ENCODE measurements around the gene KLHDC3. TPM values are rescaled to one million over a fixed set of nuclear protein-coding genes. Genes with fewer than 3 reads are reported as not detected.

Gene KLHDC3
- total and polyA plus RNA-seq, 2 of the 13 experiments (the other 11 are each of a cell fraction or from before 2014, with no cell fraction given), result 78.3 to 91.5 TPM

DNA sequence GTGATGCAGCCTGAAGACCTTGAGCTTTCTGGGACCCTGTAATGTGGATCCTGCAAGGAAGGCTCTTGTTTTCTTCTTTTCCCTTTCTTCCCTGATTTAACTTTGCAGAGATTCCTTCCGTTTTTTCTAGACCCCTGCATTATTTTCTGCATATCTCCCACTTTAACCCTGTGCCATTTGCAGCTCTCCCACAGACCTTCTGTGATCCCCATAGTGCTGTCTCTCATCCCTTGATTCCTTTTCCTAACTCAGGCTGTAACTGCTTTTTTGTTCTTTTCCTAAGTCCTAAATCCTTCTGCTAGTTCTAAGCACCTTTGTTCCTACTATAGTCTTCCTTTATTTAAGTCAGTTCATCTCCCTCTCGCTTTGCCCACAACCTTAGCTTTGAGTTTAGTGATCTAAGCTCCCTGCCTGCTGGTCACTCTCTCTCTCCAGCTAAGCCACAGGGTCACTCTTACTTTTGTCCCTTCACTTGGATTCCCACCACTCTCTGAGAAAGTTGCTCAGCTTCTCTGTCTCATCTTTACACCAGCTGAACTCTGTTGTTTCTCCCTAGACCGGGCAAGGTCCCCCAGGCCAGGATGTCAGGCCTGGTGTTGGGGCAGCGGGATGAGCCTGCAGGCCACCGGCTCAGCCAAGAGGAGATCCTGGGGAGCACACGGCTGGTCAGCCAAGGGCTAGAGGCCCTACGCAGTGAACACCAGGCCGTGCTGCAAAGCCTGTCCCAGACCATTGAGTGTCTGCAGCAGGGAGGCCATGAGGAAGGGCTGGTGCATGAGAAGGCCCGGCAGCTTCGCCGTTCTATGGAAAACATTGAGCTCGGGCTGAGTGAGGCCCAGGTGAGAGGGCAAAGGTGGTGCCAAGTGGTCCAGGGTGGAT lies 46.9 kb downstream of the KLHDC3 start (continued):
- TF ChIP-seq, protein P1, sequence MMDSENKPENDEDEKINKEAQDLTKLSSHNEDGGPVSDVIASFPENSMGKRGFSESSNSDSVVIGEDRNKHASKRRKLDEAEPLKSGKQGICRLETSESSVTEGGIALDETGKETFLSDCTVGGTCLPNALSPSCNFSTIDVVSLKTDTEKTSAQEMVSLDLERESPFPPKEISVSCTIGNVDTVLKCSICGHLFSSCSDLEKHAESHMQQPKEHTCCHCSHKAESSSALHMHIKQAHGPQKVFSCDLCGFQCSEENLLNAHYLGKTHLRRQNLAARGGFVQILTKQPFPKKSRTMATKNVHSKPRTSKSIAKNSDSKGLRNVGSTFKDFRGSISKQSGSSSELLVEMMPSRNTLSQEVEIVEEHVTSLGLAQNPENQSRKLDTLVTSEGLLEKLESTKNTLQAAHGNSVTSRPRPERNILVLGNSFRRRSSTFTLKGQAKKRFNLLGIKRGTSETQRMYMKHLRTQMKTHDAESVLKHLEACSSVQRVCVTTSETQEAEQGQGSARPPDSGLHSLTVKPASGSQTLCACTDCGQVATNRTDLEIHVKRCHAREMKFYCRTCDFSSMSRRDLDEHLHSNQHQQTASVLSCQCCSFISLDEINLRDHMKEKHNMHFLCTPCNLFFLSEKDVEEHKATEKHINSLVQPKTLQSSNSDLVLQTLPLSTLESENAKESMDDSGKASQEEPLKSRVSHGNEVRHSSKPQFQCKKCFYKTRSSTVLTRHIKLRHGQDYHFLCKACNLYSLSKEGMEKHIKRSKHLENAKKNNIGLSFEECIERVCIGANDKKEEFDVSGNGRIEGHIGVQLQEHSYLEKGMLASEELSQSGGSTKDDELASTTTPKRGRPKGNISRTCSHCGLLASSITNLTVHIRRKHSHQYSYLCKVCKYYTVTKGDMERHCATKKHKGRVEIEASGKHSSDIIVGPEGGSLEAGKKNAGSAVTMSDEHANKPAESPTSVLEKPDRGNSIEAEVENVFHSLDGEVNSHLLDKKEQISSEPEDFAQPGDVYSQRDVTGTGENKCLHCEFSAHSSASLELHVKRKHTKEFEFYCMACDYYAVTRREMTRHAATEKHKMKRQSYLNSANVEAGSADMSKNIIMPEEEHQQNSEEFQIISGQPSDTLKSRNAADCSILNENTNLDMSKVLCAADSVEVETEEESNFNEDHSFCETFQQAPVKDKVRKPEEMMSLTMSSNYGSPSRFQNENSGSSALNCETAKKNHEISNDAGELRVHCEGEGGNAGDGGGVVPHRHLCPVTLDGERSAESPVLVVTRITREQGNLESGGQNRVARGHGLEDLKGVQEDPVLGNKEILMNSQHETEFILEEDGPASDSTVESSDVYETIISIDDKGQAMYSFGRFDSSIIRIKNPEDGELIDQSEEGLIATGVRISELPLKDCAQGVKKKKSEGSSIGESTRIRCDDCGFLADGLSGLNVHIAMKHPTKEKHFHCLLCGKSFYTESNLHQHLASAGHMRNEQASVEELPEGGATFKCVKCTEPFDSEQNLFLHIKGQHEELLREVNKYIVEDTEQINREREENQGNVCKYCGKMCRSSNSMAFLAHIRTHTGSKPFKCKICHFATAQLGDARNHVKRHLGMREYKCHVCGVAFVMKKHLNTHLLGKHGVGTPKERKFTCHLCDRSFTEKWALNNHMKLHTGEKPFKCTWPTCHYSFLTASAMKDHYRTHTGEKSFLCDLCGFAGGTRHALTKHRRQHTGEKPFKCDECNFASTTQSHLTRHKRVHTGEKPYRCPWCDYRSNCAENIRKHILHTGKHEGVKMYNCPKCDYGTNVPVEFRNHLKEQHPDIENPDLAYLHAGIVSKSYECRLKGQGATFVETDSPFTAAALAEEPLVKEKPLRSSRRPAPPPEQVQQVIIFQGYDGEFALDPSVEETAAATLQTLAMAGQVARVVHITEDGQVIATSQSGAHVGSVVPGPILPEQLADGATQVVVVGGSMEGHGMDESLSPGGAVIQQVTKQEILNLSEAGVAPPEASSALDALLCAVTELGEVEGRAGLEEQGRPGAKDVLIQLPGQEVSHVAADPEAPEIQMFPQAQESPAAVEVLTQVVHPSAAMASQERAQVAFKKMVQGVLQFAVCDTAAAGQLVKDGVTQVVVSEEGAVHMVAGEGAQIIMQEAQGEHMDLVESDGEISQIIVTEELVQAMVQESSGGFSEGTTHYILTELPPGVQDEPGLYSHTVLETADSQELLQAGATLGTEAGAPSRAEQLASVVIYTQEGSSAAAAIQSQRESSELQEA (CRISPR knock-in tag; IDR thresholded peaks at IDR 0.05; ENCODE audit: not compliant biosample characterization), result no peak
- TF ChIP-seq ZNF674 (CRISPR knock-in tag; IDR thresholded peaks at IDR 0.05; ENCODE audit: low read depth), result no peak
- TF ChIP-seq, protein P2, sequence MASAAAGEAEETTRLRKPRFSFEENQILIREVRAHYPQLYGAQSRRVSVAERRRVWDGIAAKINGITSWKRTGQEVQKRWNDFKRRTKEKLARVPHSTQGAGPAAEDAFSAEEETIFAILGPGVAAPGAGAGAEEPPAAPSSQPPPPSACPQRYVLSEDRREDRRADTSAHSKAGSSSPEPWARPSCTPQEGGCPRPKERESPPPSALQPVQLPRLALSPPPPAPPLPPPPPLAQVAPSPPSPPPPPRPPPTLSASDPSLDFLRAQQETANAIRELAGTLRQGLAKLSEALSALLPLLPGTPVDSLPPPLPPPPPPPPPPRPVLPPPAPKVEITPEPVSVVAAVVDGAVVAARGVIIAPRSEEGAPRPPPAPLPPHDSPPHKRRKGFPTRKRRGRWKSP (CRISPR knock-in tag; IDR thresholded peaks at IDR 0.05), result no peak
- no peak for TF ChIP-seq DPF2 (CRISPR knock-in tag; IDR thresholded peaks at IDR 0.05; ENCODE audit: borderline replicate concordance, low read depth)
- TF ChIP-seq POLR2AphosphoS5 (IDR thresholded peaks at IDR 0.05; ENCODE audit: low read depth, low read length), result no peak
- peak; percentile 43; the same call in 1 of the 2 replicates for TF ChIP-seq RAD21 (CRISPR knock-in tag; IDR thresholded peaks at IDR 0.05)
- TF ChIP-seq, protein P3, sequence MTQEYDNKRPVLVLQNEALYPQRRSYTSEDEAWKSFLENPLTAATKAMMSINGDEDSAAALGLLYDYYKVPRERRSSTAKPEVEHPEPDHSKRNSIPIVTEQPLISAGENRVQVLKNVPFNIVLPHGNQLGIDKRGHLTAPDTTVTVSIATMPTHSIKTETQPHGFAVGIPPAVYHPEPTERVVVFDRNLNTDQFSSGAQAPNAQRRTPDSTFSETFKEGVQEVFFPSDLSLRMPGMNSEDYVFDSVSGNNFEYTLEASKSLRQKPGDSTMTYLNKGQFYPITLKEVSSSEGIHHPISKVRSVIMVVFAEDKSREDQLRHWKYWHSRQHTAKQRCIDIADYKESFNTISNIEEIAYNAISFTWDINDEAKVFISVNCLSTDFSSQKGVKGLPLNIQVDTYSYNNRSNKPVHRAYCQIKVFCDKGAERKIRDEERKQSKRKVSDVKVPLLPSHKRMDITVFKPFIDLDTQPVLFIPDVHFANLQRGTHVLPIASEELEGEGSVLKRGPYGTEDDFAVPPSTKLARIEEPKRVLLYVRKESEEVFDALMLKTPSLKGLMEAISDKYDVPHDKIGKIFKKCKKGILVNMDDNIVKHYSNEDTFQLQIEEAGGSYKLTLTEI (CRISPR knock-in tag; conservative IDR thresholded peaks at IDR 0.05), result no peak
- no peak for TF ChIP-seq SRY (CRISPR knock-in tag; IDR thresholded peaks at IDR 0.05)
- TF ChIP-seq ZNF781 (CRISPR knock-in tag; IDR thresholded peaks at IDR 0.05; ENCODE audit: borderline replicate concordance, not compliant biosample characterization), result no peak
- no peak for TF ChIP-seq NFIB (CRISPR knock-in tag; IDR thresholded peaks at IDR 0.05; ENCODE audit: borderline replicate concordance)
- TF ChIP-seq, protein P4, sequence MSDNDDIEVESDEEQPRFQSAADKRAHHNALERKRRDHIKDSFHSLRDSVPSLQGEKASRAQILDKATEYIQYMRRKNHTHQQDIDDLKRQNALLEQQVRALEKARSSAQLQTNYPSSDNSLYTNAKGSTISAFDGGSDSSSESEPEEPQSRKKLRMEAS (IDR thresholded peaks at IDR 0.05), result peak; percentile 41; the same call in 1 of the 2 replicates
- TF ChIP-seq MBD4 (IDR thresholded peaks at IDR 0.05; ENCODE audit: borderline replicate concordance, low read length), result no peak
- TF ChIP-seq, protein P5, sequence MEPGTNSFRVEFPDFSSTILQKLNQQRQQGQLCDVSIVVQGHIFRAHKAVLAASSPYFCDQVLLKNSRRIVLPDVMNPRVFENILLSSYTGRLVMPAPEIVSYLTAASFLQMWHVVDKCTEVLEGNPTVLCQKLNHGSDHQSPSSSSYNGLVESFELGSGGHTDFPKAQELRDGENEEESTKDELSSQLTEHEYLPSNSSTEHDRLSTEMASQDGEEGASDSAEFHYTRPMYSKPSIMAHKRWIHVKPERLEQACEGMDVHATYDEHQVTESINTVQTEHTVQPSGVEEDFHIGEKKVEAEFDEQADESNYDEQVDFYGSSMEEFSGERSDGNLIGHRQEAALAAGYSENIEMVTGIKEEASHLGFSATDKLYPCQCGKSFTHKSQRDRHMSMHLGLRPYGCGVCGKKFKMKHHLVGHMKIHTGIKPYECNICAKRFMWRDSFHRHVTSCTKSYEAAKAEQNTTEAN (CRISPR knock-in tag; conservative IDR thresholded peaks at IDR 0.05), result no peak
- TF ChIP-seq TP53 (CRISPR knock-in tag; conservative IDR thresholded peaks at IDR 0.05), result no peak
- TF ChIP-seq ZNF768 (CRISPR knock-in tag; IDR thresholded peaks at IDR 0.05), result peak; percentile 46; the same call in 1 of the 2 replicates
